Measurements from ENCODE around the gene GABPB1.
A peak's percentile ranks its signal among the peaks of the same experiment; 100 is the strongest.

Gene GABPB1

GRCh38 chr15:50365570-50365969, 10.6 kb upstream of the GABPB1 start:
- Histone ChIP-seq H3K27ac (ENCODE audit: low read length) (no peak overlapping the region), H3K36me3 (ENCODE audit: control insufficient read depth in 1 of 2, insufficient read depth in 2 of 2, low read length in 2 of 2) (peaks cover 0 to 19% of the 10 kb centered on the region in 2 donors), H3K4me1 (ENCODE audit: control insufficient read depth in 1 of 2, insufficient read depth in 2 of 2, low read length in 2 of 2) (no peaks in the 10 kb centered on the region), H3K9me3 (ENCODE audit: control insufficient read depth in 1 of 2, low read length in 2 of 2) (no peaks in the 10 kb centered on the region), H3K27me3 (ENCODE audit: low read depth, low read length) (no peaks in the 10 kb centered on the region), H3K4me3 (ENCODE audit: low read depth in 1 of 2, low read length in 2 of 2) (no peak overlapping the region)

GRCh38 chr15:50363612-50364011, 8.6 kb upstream of the GABPB1 start:
- H3K4me1 ChIP-seq (ENCODE audit: control insufficient read depth in 1 of 2, insufficient read depth in 2 of 2, low read length in 2 of 2), result no peaks in the 10 kb centered on the region
- no peaks in the 10 kb centered on the region for H3K9me3 ChIP-seq (ENCODE audit: control insufficient read depth in 1 of 2, low read length in 2 of 2)
- H3K4me3 ChIP-seq (ENCODE audit: low read depth in 1 of 2, low read length in 2 of 2), result no peak overlapping the region
- H3K27me3 ChIP-seq (ENCODE audit: low read depth, low read length), result no peaks in the 10 kb centered on the region
- no peak overlapping the region for H3K27ac ChIP-seq (ENCODE audit: low read length)
- peaks cover 0 to 23% of the 10 kb centered on the region in 2 donors for H3K36me3 ChIP-seq (ENCODE audit: control insufficient read depth in 1 of 2, insufficient read depth in 2 of 2, low read length in 2 of 2)

- Histone ChIP-seq H3K36me3 (ENCODE audit: control insufficient read depth in 1 of 2, insufficient read depth in 2 of 2, low read length in 2 of 2) (peaks cover 3 to 23% of the 10 kb centered on the region in 2 donors), H3K27ac (ENCODE audit: low read length) (no peak overlapping the region), H3K9me3 (ENCODE audit: control insufficient read depth in 1 of 2, low read length in 2 of 2) (no peaks in the 10 kb centered on the region), H3K4me1 (ENCODE audit: control insufficient read depth in 1 of 2, insufficient read depth in 2 of 2, low read length in 2 of 2) (peaks cover under 1 to 8% of the 10 kb centered on the region in 2 donors), H3K27me3 (ENCODE audit: low read depth, low read length) (no peaks in the 10 kb centered on the region), H3K4me3 (ENCODE audit: low read depth in 1 of 2, low read length in 2 of 2) (no peak overlapping the region)
Observed at GRCh38 chr15:50361756-50362155, 6.8 kb upstream of the GABPB1 start.

- Histone ChIP-seq H3K9me3 (ENCODE audit: control insufficient read depth in 1 of 2, low read length in 2 of 2) (no peaks in the 10 kb centered on the region), H3K36me3 (ENCODE audit: control insufficient read depth in 1 of 2, insufficient read depth in 2 of 2, low read length in 2 of 2) (peaks cover 3 to 40% of the 10 kb centered on the region in 2 donors), H3K27ac (ENCODE audit: low read length) (no peak overlapping the region), H3K27me3 (ENCODE audit: low read depth, low read length) (no peaks in the 10 kb centered on the region), H3K4me3 (ENCODE audit: low read depth in 1 of 2, low read length in 2 of 2) (no peak overlapping the region), H3K4me1 (ENCODE audit: control insufficient read depth in 1 of 2, insufficient read depth in 2 of 2, low read length in 2 of 2) (peaks cover 10 to 18% of the 10 kb centered on the region in 2 donors)
Observed at GRCh38 chr15:50358845-50359244, 3.8 kb upstream of the GABPB1 start.

GRCh38 chr15:50355980-50356379, 982 bp upstream of the GABPB1 start:
- Histone ChIP-seq H3K4me1 (ENCODE audit: control insufficient read depth in 1 of 2, insufficient read depth in 2 of 2, low read length in 2 of 2) (peaks cover 21 to 37% of the 10 kb centered on the region in 2 donors), H3K27ac (ENCODE audit: low read length) (peak overlapping the region; percentile 95), H3K27me3 (ENCODE audit: low read depth, low read length) (no peaks in the 10 kb centered on the region), H3K36me3 (ENCODE audit: control insufficient read depth in 1 of 2, insufficient read depth in 2 of 2, low read length in 2 of 2) (peaks cover 3 to 36% of the 10 kb centered on the region in 2 donors), H3K9me3 (ENCODE audit: control insufficient read depth in 1 of 2, low read length in 2 of 2) (no peaks in the 10 kb centered on the region), H3K4me3 (ENCODE audit: low read depth in 1 of 2, low read length in 2 of 2) (peak overlapping the region; percentile 92 to 99)

- Histone ChIP-seq H3K9me3 (ENCODE audit: control insufficient read depth in 1 of 2, low read length in 2 of 2) (no peaks in the 10 kb centered on the region), H3K4me3 (ENCODE audit: low read depth in 1 of 2, low read length in 2 of 2) (peak overlapping the region; percentile 92 to 99), H3K4me1 (ENCODE audit: control insufficient read depth in 1 of 2, insufficient read depth in 2 of 2, low read length in 2 of 2) (peaks cover 21 to 37% of the 10 kb centered on the region in 2 donors), H3K27me3 (ENCODE audit: low read depth, low read length) (no peaks in the 10 kb centered on the region), H3K36me3 (ENCODE audit: control insufficient read depth in 1 of 2, insufficient read depth in 2 of 2, low read length in 2 of 2) (peaks cover 3 to 32% of the 10 kb centered on the region in 2 donors), H3K27ac (ENCODE audit: low read length) (peak overlapping the region; percentile 95)
Observed at GRCh38 chr15:50355619-50355905, 564 bp upstream of the GABPB1 start.

DNA sequence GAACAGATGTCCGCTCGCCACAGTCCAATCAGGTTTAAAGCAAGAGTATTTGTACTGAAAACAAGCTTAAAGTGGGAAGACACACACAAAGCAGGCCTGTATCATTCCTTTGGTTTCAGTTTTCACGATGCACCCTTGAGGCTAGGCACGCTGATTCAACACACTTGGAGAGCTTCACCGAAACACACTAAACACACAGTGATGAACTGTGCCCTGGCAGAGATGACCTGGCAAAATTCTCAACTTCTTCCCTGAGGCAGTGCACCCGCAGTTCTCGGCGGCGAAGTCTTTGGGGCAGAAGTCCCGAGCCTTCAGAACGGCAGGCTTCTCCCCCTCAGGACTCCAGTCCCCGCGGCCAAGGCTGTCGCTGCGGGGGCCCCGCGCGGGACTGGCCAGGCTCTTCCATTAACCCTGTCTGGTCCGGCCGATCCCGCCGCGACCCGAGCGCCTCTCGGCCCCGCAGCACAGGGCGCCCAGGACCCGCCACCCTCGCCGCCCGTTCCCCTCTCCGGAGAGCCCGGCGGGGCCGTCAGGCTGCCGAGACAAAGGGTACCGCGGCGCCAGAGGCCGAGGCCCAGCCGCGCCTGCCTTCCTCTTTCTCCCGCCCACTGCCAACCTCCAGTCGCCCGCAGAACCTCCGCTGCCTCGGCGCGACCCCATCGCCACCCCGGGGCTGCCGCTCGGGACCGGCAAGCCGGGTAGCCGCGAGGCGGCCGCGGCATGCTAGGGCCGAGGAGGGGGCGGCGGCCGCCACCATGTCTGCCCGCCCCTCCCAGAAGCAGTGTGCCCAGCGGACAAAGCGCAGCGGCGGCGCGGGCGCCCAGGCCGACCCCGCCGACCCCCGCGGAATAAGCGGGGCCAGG, 792 bp downstream of the GABPB1 start:
- no peaks in the 10 kb centered on the region for H3K9me3 ChIP-seq (ENCODE audit: control insufficient read depth in 1 of 2, low read length in 2 of 2)
- H3K36me3 ChIP-seq (ENCODE audit: control insufficient read depth in 1 of 2, insufficient read depth in 2 of 2, low read length in 2 of 2), result peaks cover 3 to 28% of the 10 kb centered on the region in 2 donors
- H3K27ac ChIP-seq (ENCODE audit: low read length), result peak overlapping the region; percentile 95
- peaks cover 21 to 49% of the 10 kb centered on the region in 2 donors for H3K4me1 ChIP-seq (ENCODE audit: control insufficient read depth in 1 of 2, insufficient read depth in 2 of 2, low read length in 2 of 2)
- H3K4me3 ChIP-seq (ENCODE audit: low read depth in 1 of 2, low read length in 2 of 2), result peak overlapping the region; percentile 92 to 99
- H3K27me3 ChIP-seq (ENCODE audit: low read depth, low read length), result no peaks in the 10 kb centered on the region

GRCh38 chr15:50353251-50353974, 1.6 kb downstream of the GABPB1 start:
- H3K27ac ChIP-seq (ENCODE audit: low read length), result peak overlapping the region; percentile 95
- no peaks in the 10 kb centered on the region for H3K27me3 ChIP-seq (ENCODE audit: low read depth, low read length)
- H3K4me3 ChIP-seq (ENCODE audit: low read depth in 1 of 2, low read length in 2 of 2), result peak overlapping the region; percentile 92 to 99
- no peaks in the 10 kb centered on the region for H3K9me3 ChIP-seq (ENCODE audit: control insufficient read depth in 1 of 2, low read length in 2 of 2)
- peaks cover 3 to 28% of the 10 kb centered on the region in 2 donors for H3K36me3 ChIP-seq (ENCODE audit: control insufficient read depth in 1 of 2, insufficient read depth in 2 of 2, low read length in 2 of 2)
- peaks cover 21 to 53% of the 10 kb centered on the region in 2 donors for H3K4me1 ChIP-seq (ENCODE audit: control insufficient read depth in 1 of 2, insufficient read depth in 2 of 2, low read length in 2 of 2)

GRCh38 chr15:50350621-50351020, 4.4 kb downstream of the GABPB1 start:
- Histone ChIP-seq H3K4me1 (ENCODE audit: control insufficient read depth in 1 of 2, insufficient read depth in 2 of 2, low read length in 2 of 2) (peaks cover 11 to 36% of the 10 kb centered on the region in 2 donors), H3K9me3 (ENCODE audit: control insufficient read depth in 1 of 2, low read length in 2 of 2) (no peaks in the 10 kb centered on the region), H3K27me3 (ENCODE audit: low read depth, low read length) (no peaks in the 10 kb centered on the region), H3K36me3 (ENCODE audit: control insufficient read depth in 1 of 2, insufficient read depth in 2 of 2, low read length in 2 of 2) (peaks cover 0 to 28% of the 10 kb centered on the region in 2 donors), H3K4me3 (ENCODE audit: low read depth in 1 of 2, low read length in 2 of 2) (no peak overlapping the region), H3K27ac (ENCODE audit: low read length) (no peak overlapping the region)

GRCh38 chr15:50345298-50345697, 9.7 kb downstream of the GABPB1 start:
- H3K9me3 ChIP-seq (ENCODE audit: control insufficient read depth in 1 of 2, low read length in 2 of 2), result no peaks in the 10 kb centered on the region
- H3K36me3 ChIP-seq (ENCODE audit: control insufficient read depth in 1 of 2, insufficient read depth in 2 of 2, low read length in 2 of 2), result no peaks in the 10 kb centered on the region
- no peak overlapping the region for H3K4me3 ChIP-seq (ENCODE audit: low read depth in 1 of 2, low read length in 2 of 2)
- H3K27ac ChIP-seq (ENCODE audit: low read length), result no peak overlapping the region
- H3K4me1 ChIP-seq (ENCODE audit: control insufficient read depth in 1 of 2, insufficient read depth in 2 of 2, low read length in 2 of 2), result peaks cover 0 to 15% of the 10 kb centered on the region in 2 donors
- no peaks in the 10 kb centered on the region for H3K27me3 ChIP-seq (ENCODE audit: low read depth, low read length)

DNA sequence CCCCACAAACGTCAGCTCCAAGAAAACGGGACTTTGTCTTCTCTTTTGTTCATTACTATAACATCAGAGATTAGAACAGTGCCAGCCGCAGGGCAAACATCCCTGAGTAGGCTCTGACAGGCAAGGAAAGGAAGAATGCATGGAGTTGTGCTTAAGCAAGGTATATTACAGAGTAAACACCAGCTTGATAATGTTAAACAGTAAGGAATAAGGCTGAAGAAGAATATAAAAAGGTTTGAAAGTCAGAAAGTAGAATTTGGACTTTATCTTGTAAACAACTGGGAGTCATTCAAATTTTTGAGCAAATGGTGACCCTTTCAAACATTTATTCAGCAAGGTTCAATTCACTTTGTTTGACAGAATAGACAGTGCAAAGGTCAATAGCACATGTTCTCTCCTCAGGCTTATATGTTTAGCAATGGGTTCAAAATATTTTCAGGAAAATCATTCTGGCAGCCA, 11.0 kb downstream of the GABPB1 start:
- Histone ChIP-seq H3K27ac (ENCODE audit: low read length) (no peak overlapping the region), H3K36me3 (ENCODE audit: control insufficient read depth in 1 of 2, insufficient read depth in 2 of 2, low read length in 2 of 2) (no peaks in the 10 kb centered on the region), H3K4me3 (ENCODE audit: low read depth in 1 of 2, low read length in 2 of 2) (no peak overlapping the region)

More for the DNA sequence above, 11.0 kb downstream of the GABPB1 start:
- H3K9me3 ChIP-seq (ENCODE audit: control insufficient read depth in 1 of 2, low read length in 2 of 2), result no peaks in the 10 kb centered on the region
- no peaks in the 10 kb centered on the region for H3K27me3 ChIP-seq (ENCODE audit: low read depth, low read length)
- H3K4me1 ChIP-seq (ENCODE audit: control insufficient read depth in 1 of 2, insufficient read depth in 2 of 2, low read length in 2 of 2), result peaks cover 0 to 3% of the 10 kb centered on the region in 2 donors

Data from muscle layer of duodenum (tissue), 2 donors.